ENCODE results near the gene ITPRIPL2. TPM values are rescaled to one million over a fixed set of nuclear protein-coding genes. Genes with fewer than 3 reads are reported as not detected.

ITPRIPL2 gene
- total and polyA plus RNA-seq, 2 experiments from 2014 or later, result 9.5 to 71.9 TPM

GRCh38 chr16:19162085-19162484, 48.3 kb downstream of the ITPRIPL2 start:
- Histone ChIP-seq H3K4me2 (ENCODE audit: unreplicated experiment) (no peak overlapping the region), H4K20me1 (ENCODE audit: insufficient read depth) (no peaks in the 10 kb centered on the region), H3K9ac (no peak overlapping the region), H3K4me1 (ENCODE audit: insufficient read depth) (no peaks in the 10 kb centered on the region), H3K27ac (no peak overlapping the region), H3K27me3 (replicated peaks; ENCODE audit: insufficient read depth) (no peaks in the 10 kb centered on the region), H3F3A (ENCODE audit: insufficient read depth) (no peaks in the 10 kb centered on the region), H2AFZ (no peak overlapping the region), H3K9me2 (ENCODE audit: insufficient read depth) (no peaks in the 10 kb centered on the region), H3K79me2 (ENCODE audit: insufficient read depth) (no peaks in the 10 kb centered on the region), H3K4me3 (no peak overlapping the region), H3K9me3 (ENCODE audit: low read depth) (no peaks in the 10 kb centered on the region), H3K36me3 (ENCODE audit: low read depth) (no peaks in the 10 kb centered on the region)
- 60 to 65% methylated on average over 4 of the region's 4 CpGs for WGBS, 2 experiments (ENCODE audit: low coverage in 1 of 2, low lambda C conversion rate in 2 of 2, missing lambda C conversion rate in 2 of 2)
- DNase-seq, result peak; percentile 13
- TF ChIP-seq EZH2phosphoT487 (IDR thresholded peaks at IDR 0.05; ENCODE audit: insufficient read depth, low read depth) (no peak), EZH2 (IDR thresholded peaks at IDR 0.05; ENCODE audit: insufficient read depth, poor library complexity, severe bottlenecking) (no peak)
- in situ Hi-C loops (cut with MboI), result no loop called here

GRCh38 chr16:19163215-19163614, 49.5 kb downstream of the ITPRIPL2 start:
- Histone ChIP-seq H3K79me2 (ENCODE audit: insufficient read depth) (no peaks in the 10 kb centered on the region), H2AFZ (no peak overlapping the region), H3K36me3 (ENCODE audit: low read depth) (no peaks in the 10 kb centered on the region), H3K4me2 (ENCODE audit: unreplicated experiment) (no peak overlapping the region), H3F3A (ENCODE audit: insufficient read depth) (no peaks in the 10 kb centered on the region), H3K27me3 (replicated peaks; ENCODE audit: insufficient read depth) (no peaks in the 10 kb centered on the region), H3K9me2 (ENCODE audit: insufficient read depth) (no peaks in the 10 kb centered on the region), H3K9me3 (ENCODE audit: low read depth) (no peaks in the 10 kb centered on the region), H3K27ac (no peak overlapping the region), H3K4me3 (no peak overlapping the region), H4K20me1 (ENCODE audit: insufficient read depth) (no peaks in the 10 kb centered on the region), H3K9ac (no peak overlapping the region), H3K4me1 (ENCODE audit: insufficient read depth) (no peaks in the 10 kb centered on the region)
- in situ Hi-C loops (cut with MboI), result no loop called here
- WGBS, 2 experiments (ENCODE audit: low coverage in 1 of 2, low lambda C conversion rate in 2 of 2, missing lambda C conversion rate in 2 of 2), result 71 to 83% methylated on average over 1 of the region's 1 CpG
- TF ChIP-seq EZH2phosphoT487 (IDR thresholded peaks at IDR 0.05; ENCODE audit: insufficient read depth, low read depth), result no peak
- TF ChIP-seq EZH2 (IDR thresholded peaks at IDR 0.05; ENCODE audit: insufficient read depth, poor library complexity, severe bottlenecking), result no peak
- no peak for DNase-seq

- Histone ChIP-seq H2AFZ (no peak overlapping the region), H3F3A (ENCODE audit: insufficient read depth) (no peaks in the 10 kb centered on the region), H4K20me1 (ENCODE audit: insufficient read depth) (no peaks in the 10 kb centered on the region), H3K36me3 (ENCODE audit: low read depth) (no peaks in the 10 kb centered on the region), H3K4me2 (ENCODE audit: unreplicated experiment) (no peak overlapping the region), H3K9ac (no peak overlapping the region), H3K79me2 (ENCODE audit: insufficient read depth) (no peaks in the 10 kb centered on the region), H3K9me2 (ENCODE audit: insufficient read depth) (no peaks in the 10 kb centered on the region), H3K4me1 (ENCODE audit: insufficient read depth) (no peaks in the 10 kb centered on the region), H3K9me3 (ENCODE audit: low read depth) (no peaks in the 10 kb centered on the region), H3K27ac (no peak overlapping the region), H3K4me3 (no peak overlapping the region), H3K27me3 (replicated peaks; ENCODE audit: insufficient read depth) (0 out of 2 replicates have a peak, but pooled peaks cover 7% of the 10 kb centered on the region)
- no peak for DNase-seq
- TF ChIP-seq EZH2phosphoT487 (IDR thresholded peaks at IDR 0.05; ENCODE audit: insufficient read depth, low read depth), result no peak
- TF ChIP-seq EZH2 (IDR thresholded peaks at IDR 0.05; ENCODE audit: insufficient read depth, poor library complexity, severe bottlenecking), result no peak
- in situ Hi-C loops (cut with MboI), result no loop called here
- 55 to 59% methylated on average over 4 of the region's 4 CpGs for WGBS, 2 experiments (ENCODE audit: low coverage in 1 of 2, low lambda C conversion rate in 2 of 2, missing lambda C conversion rate in 2 of 2)
Observed at GRCh38 chr16:19164285-19164684, 50.5 kb downstream of the ITPRIPL2 start.

- H3K27me3 ChIP-seq (replicated peaks; ENCODE audit: insufficient read depth), result peaks cover 7% of the 10 kb centered on the region; the same call in 1 of the 2 replicates
- in situ Hi-C loops (cut with MboI), result no loop called here
- no peaks in the 10 kb centered on the region for H3K79me2 ChIP-seq (ENCODE audit: insufficient read depth)
- H3F3A ChIP-seq (ENCODE audit: insufficient read depth), result no peaks in the 10 kb centered on the region
- no peaks in the 10 kb centered on the region for H3K9me3 ChIP-seq (ENCODE audit: low read depth)
- H3K36me3 ChIP-seq (ENCODE audit: low read depth), result no peaks in the 10 kb centered on the region
- DNase-seq, result no peak
- no peak overlapping the region for H3K4me3 ChIP-seq
- no peaks in the 10 kb centered on the region for H3K4me1 ChIP-seq (ENCODE audit: insufficient read depth)
- no peaks in the 10 kb centered on the region for H4K20me1 ChIP-seq (ENCODE audit: insufficient read depth)
- H3K9me2 ChIP-seq (ENCODE audit: insufficient read depth), result no peaks in the 10 kb centered on the region
- no peak overlapping the region for H3K4me2 ChIP-seq (ENCODE audit: unreplicated experiment)
- no peak for TF ChIP-seq EZH2 (IDR thresholded peaks at IDR 0.05; ENCODE audit: insufficient read depth, poor library complexity, severe bottlenecking)
- no peak for TF ChIP-seq EZH2phosphoT487 (IDR thresholded peaks at IDR 0.05; ENCODE audit: insufficient read depth, low read depth)
- H2AFZ ChIP-seq, result no peak overlapping the region
- 79 to 87% methylated on average over 5 of the region's 5 CpGs for WGBS, 2 experiments (ENCODE audit: low coverage in 1 of 2, low lambda C conversion rate in 2 of 2, missing lambda C conversion rate in 2 of 2)
- no peak overlapping the region for H3K27ac ChIP-seq
- no peak overlapping the region for H3K9ac ChIP-seq
Observed at GRCh38 chr16:19165101-19165500, 51.3 kb downstream of the ITPRIPL2 start.

- Histone ChIP-seq H3K9me3 (ENCODE audit: low read depth) (no peaks in the 10 kb centered on the region), H3K4me2 (ENCODE audit: unreplicated experiment) (no peak overlapping the region), H3F3A (ENCODE audit: insufficient read depth) (no peaks in the 10 kb centered on the region), H3K4me3 (no peak overlapping the region), H3K9ac (no peak overlapping the region), H3K4me1 (ENCODE audit: insufficient read depth) (no peaks in the 10 kb centered on the region), H3K9me2 (ENCODE audit: insufficient read depth) (no peaks in the 10 kb centered on the region), H3K27me3 (replicated peaks; ENCODE audit: insufficient read depth) (peaks cover 8% of the 10 kb centered on the region; the same call in 1 of the 2 replicates), H2AFZ (no peak overlapping the region), H4K20me1 (ENCODE audit: insufficient read depth) (no peaks in the 10 kb centered on the region), H3K27ac (no peak overlapping the region), H3K79me2 (ENCODE audit: insufficient read depth) (no peaks in the 10 kb centered on the region), H3K36me3 (ENCODE audit: low read depth) (no peaks in the 10 kb centered on the region)
- no peak for DNase-seq
- 86 to 89% methylated on average over 2 of the region's 2 CpGs for WGBS, 2 experiments (ENCODE audit: low coverage in 1 of 2, low lambda C conversion rate in 2 of 2, missing lambda C conversion rate in 2 of 2)
- no peak for TF ChIP-seq EZH2 (IDR thresholded peaks at IDR 0.05; ENCODE audit: insufficient read depth, poor library complexity, severe bottlenecking)
- no peak for TF ChIP-seq EZH2phosphoT487 (IDR thresholded peaks at IDR 0.05; ENCODE audit: insufficient read depth, low read depth)
- in situ Hi-C loops (cut with MboI), result no loop called here
Observed at GRCh38 chr16:19166500-19166899, 52.7 kb downstream of the ITPRIPL2 start.
